Measurements from ENCODE around the gene FLRT1. TPM values are rescaled to one million over a fixed set of nuclear protein-coding genes. Genes with fewer than 3 reads are reported as not detected.
A peak's percentile ranks its signal among the peaks of the same experiment; 100 is the strongest.

The FLRT1 gene
- total and polyA plus RNA-seq, 2 of the 13 experiments (the other 11 are each of a cell fraction or from before 2014, with no cell fraction given): 0.02 to 0.08 TPM

DNA sequence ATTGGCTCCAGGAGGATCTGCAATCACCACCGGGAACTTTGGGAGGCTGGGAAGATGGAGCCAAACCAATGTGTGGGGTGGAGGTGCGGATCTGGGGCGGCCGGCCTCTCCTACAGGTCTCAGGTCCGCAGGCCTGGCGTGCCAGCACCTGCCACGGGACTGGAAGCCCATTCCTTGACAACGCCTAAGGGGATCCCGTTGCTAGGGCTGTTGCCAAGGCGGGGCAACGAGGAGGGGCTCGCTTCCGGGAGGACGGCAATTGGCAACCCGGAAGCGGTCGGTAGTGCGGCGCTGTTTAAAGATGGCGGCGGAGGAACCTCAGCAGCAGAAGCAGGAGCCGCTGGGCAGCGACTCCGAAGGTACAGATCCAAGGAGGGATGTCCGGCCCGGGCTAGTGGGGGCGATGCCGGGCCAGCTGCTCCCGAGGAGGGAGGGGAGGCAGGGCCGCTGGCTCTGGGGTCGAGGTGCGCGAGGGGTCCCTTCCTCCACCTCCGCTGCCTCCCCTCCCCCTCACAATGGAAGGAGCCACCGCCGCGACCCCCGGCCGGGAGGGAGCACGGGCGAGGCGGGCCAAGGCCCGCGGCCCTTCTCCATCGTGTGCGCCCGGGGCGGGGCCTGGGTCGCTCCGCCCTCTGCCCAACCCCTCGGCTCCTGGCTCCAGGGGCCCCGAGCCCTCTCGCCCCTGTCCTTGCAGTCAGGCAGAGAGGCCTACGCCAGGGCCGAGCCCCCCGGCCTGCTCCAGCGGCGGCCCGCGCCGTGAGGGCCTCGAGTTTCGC lies 49.4 kb upstream of the FLRT1 start, which contains the start of gene OTUB1 (continued):
- TF ChIP-seq, protein P1, sequence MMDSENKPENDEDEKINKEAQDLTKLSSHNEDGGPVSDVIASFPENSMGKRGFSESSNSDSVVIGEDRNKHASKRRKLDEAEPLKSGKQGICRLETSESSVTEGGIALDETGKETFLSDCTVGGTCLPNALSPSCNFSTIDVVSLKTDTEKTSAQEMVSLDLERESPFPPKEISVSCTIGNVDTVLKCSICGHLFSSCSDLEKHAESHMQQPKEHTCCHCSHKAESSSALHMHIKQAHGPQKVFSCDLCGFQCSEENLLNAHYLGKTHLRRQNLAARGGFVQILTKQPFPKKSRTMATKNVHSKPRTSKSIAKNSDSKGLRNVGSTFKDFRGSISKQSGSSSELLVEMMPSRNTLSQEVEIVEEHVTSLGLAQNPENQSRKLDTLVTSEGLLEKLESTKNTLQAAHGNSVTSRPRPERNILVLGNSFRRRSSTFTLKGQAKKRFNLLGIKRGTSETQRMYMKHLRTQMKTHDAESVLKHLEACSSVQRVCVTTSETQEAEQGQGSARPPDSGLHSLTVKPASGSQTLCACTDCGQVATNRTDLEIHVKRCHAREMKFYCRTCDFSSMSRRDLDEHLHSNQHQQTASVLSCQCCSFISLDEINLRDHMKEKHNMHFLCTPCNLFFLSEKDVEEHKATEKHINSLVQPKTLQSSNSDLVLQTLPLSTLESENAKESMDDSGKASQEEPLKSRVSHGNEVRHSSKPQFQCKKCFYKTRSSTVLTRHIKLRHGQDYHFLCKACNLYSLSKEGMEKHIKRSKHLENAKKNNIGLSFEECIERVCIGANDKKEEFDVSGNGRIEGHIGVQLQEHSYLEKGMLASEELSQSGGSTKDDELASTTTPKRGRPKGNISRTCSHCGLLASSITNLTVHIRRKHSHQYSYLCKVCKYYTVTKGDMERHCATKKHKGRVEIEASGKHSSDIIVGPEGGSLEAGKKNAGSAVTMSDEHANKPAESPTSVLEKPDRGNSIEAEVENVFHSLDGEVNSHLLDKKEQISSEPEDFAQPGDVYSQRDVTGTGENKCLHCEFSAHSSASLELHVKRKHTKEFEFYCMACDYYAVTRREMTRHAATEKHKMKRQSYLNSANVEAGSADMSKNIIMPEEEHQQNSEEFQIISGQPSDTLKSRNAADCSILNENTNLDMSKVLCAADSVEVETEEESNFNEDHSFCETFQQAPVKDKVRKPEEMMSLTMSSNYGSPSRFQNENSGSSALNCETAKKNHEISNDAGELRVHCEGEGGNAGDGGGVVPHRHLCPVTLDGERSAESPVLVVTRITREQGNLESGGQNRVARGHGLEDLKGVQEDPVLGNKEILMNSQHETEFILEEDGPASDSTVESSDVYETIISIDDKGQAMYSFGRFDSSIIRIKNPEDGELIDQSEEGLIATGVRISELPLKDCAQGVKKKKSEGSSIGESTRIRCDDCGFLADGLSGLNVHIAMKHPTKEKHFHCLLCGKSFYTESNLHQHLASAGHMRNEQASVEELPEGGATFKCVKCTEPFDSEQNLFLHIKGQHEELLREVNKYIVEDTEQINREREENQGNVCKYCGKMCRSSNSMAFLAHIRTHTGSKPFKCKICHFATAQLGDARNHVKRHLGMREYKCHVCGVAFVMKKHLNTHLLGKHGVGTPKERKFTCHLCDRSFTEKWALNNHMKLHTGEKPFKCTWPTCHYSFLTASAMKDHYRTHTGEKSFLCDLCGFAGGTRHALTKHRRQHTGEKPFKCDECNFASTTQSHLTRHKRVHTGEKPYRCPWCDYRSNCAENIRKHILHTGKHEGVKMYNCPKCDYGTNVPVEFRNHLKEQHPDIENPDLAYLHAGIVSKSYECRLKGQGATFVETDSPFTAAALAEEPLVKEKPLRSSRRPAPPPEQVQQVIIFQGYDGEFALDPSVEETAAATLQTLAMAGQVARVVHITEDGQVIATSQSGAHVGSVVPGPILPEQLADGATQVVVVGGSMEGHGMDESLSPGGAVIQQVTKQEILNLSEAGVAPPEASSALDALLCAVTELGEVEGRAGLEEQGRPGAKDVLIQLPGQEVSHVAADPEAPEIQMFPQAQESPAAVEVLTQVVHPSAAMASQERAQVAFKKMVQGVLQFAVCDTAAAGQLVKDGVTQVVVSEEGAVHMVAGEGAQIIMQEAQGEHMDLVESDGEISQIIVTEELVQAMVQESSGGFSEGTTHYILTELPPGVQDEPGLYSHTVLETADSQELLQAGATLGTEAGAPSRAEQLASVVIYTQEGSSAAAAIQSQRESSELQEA (CRISPR knock-in tag; IDR thresholded peaks at IDR 0.05; ENCODE audit: not compliant biosample characterization): peak; percentile 94
- no peak; the same call in 1 of the 2 replicates for TF ChIP-seq ZNF12 (CRISPR knock-in tag; IDR thresholded peaks at IDR 0.05)
- TF ChIP-seq, protein P2, sequence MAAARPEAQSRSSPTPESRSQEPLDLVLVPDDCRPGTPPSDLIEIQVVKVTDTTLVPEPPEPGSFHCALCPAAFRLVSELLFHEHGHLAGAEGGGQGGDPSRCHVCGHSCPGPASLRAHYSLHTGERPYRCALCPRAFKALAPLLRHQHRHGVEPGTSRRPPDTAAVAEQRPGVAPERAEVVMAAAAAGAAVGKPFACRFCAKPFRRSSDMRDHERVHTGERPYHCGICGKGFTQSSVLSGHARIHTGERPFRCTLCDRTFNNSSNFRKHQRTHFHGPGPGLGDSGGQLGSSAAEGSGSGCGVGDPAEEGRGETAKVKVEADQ (CRISPR knock-in tag; IDR thresholded peaks at IDR 0.05; ENCODE audit: borderline replicate concordance): peak; percentile 88
- TF ChIP-seq, protein P3, sequence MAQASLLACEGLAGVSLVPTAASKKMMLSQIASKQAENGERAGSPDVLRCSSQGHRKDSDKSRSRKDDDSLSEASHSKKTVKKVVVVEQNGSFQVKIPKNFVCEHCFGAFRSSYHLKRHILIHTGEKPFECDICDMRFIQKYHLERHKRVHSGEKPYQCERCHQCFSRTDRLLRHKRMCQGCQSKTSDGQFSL (CRISPR knock-in tag; IDR thresholded peaks at IDR 0.05): 0 out of 2 replicates have a peak, but pooled peaks have one; percentile 50
- TF ChIP-seq KLF6 (CRISPR knock-in tag; IDR thresholded peaks at IDR 0.05): peak; percentile 87; the same call in 1 of the 2 replicates
- TF ChIP-seq ZNF83 (CRISPR knock-in tag; IDR thresholded peaks at IDR 0.05; ENCODE audit: borderline replicate concordance): no peak
- no peak for TF ChIP-seq ZNF720 (CRISPR knock-in tag; IDR thresholded peaks at IDR 0.05)
- TF ChIP-seq ZKSCAN1 (IDR thresholded peaks at IDR 0.05; ENCODE audit: low read length): no peak
- peak; percentile 96 for TF ChIP-seq EEA1 (CRISPR knock-in tag; IDR thresholded peaks at IDR 0.05; ENCODE audit: borderline replicate concordance)
- no peak; the same call in 1 of the 2 replicates for TF ChIP-seq ZNF839 (CRISPR knock-in tag; IDR thresholded peaks at IDR 0.05; ENCODE audit: borderline replicate concordance)
- peak; percentile 86 for TF ChIP-seq KDM5A (IDR thresholded peaks at IDR 0.05; ENCODE audit: borderline replicate concordance, low read length)
- TF ChIP-seq, protein P4, sequence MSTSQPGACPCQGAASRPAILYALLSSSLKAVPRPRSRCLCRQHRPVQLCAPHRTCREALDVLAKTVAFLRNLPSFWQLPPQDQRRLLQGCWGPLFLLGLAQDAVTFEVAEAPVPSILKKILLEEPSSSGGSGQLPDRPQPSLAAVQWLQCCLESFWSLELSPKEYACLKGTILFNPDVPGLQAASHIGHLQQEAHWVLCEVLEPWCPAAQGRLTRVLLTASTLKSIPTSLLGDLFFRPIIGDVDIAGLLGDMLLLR (CRISPR knock-in tag; IDR thresholded peaks at IDR 0.05): peak; percentile 9; the same call in 1 of the 2 replicates
- peak; percentile 87; the same call in 1 of the 2 replicates for TF ChIP-seq SMAD3 (CRISPR knock-in tag; IDR thresholded peaks at IDR 0.05)
- peak; percentile 87 for TF ChIP-seq GABPA (IDR thresholded peaks at IDR 0.05; ENCODE audit: low read depth, low read length)
- peak; percentile 96 for TF ChIP-seq GABPA (CRISPR knock-in tag; IDR thresholded peaks at IDR 0.05; ENCODE audit: low read depth)
- peak; percentile 51; the same call in 1 of the 2 replicates for TF ChIP-seq TARDBP (CRISPR knock-in tag; IDR thresholded peaks at IDR 0.05)
- peak; percentile 96 for TF ChIP-seq U2AF2 (IDR thresholded peaks at IDR 0.05; ENCODE audit: low read depth, low read length)
